NCI-H1694 treated with DMSO at 0.1 percent for 48 hours (cell line): ENCODE data around the gene STX3.

Experiments used
- DNase-seq: peaks from one replicate; lab custom pipeline; 2025; lab: John Stamatoyannopoulos, UW

Gene STX3

DNA sequence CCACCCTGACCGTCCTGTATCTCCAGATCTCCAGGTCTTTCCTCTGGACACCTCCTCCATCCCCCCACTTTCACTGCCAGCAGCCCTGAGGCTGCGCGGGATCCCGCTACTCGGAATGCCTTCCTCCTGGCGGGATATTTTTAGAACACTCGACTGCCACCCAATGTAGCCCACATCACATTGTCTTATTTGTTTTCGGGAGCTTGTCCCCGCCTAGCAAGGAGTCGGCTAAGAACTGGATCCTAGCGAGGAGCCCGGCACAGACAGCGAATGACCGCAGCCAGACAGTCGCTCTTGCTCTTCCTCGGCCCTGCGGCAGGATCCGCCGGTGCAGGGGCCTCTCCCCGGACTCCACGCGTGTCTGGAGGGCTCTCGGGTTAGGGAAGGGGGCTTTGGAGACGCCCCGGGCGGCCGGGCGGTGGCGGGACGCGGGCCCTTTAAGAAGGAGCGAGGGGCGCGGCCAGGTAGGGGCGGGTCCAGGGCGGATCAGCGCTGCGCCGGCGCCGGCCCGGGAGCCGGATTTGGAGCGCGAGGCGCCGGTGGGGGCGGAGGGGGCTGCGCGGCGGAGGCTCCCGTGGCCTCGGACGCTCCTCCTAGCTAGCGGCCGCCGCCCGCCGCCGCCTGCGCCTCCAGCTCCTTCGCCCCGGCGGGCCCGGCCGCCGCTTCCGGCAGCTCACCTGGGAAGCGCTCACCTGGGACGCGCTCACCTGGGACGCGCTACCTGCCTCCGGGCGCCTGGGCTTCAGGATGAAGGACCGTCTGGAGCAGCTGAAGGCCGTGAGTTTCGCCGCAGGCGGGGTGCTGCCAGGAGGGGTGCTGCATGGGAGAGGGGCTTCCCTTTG lies at the start of gene STX3:
STX3 (plus strand) TSS at position 518 of the 842 bp plus-strand sequence; CDS start at position 748, 230 bp downstream.
- no peak for DNase-seq

DNA sequence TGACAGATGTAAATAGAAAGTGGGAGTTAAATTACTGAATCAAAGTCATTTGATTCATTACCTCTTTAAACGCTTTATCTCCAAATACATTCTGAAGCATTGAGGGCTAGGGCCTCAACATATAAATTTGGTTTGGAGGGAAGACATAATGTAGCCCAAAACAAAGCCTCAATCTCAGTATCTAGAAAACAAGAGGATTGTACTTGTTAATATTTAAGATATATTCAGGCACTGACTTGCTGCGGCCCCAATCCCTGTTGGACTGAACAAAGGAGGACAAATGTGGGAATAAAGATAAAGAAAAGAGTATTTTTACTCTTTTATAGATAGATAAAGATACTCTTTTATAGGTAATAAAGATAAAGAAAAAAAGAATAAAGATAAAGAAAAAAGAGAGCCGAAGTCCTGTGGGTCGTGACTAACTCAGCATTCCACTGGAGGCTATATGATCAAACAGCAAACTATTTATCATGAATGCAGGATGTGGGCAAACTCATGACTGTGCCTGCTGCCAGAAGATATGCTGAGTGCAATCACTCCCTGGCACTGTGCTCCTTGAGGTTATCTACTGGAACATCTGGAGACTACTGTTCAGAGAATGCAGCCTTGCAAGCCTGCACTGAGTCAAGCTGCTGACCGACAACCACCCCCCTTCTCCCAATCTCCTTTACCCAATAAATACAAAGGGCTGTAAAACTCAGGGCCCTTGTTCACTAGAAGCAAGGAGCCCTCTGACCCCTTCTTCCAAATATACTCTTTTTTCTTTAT lies 48.5 kb upstream of the STX3 start:
- DNase-seq: no peak

DNA sequence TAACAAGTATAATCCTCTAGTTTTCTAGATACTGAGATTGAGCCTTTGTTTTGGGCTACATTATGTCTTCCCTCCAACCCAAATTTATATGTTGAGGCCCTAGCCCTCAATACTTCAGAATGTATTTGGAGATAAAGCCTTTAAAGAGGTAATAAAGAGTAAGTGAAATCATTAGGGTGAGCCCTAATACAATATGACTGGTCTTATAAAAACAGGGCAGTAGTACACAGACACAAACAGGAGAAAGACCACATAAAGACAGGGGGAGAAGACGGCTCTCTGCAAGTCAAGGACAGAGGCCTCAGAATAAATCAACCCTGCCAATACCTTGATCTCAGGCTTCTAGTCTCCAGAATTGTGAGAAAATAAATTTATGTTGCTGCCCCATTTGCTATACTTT lies 47.8 kb upstream of the STX3 start:
- DNase-seq: no peak

DNA sequence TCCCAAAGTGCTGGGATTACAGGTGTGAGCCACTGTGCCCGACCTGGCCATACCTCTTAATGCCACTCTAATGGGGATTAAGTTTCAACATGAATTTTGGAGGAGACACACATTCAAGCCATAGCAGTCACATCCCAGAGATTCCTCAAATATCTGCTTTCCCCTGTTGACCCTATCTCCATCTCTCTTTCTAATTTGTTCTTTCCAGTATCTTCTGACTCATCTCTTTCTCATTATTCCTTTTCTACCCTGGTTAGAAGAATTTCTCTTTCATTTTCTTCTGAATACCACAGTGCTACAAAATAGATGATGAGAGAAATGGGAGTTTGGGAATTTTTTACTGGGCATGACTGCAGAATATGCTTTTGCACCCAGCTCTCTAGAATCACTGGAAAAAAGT lies 46.6 kb upstream of the STX3 start:
- DNase-seq: no peak

DNA sequence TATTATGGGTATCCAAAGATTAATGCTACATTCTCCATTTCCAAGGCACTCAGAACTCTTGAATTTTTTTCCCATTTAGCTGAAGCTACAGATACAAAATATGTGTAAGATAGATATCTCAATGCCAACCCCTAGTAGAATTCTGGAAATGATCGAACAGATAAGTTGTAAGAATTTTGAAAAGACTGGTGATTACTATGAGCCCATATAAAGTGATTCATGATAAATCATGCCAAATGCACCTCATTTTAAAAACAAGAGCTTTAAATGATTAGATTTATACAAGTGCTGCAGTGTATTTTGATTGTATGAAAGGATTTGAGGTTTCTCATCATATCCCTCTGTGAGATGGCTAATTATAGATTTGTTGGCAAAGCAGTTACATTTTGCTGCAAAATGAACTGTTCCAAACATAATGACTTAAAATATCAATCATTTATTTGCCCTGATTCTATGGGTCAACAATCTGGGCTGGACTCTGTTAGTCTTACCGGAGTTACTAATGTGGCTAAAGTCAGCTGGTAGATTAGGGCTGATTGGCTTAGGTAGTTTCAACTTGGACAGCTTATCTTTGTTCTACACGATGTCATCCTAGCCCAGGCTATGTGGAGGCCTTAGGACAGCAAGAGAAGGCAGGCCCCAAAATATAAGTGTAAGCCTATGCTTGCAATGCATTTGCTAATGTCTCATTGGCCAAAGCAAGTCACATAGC lies 44.9 kb upstream of the STX3 start:
- DNase-seq: no peak

DNA sequence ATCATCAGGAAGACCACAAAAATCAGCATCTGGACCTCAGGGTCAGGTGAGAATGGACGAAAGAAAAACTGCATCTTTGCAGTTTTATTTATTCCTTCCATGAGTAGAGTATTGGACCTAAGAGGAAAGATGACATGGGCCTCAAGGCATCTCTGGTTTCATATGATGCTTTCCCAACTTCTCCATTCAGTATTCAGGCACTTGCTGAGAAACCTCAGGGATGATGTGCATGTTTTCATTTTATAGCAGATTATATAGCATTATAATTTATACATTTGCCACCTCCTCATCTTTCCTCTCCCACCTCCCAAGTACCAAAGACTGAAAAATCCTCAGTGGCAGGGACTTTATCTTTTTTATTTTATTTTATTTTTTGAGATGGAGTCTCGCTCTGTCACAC lies 41.4 kb upstream of the STX3 start, which contains the start of gene OR10V1:
OR10V1 (minus strand) TSS at position 101 of the 400 bp plus-strand sequence; CDS start at position 101, 0 bp downstream.
- DNase-seq: no peak

DNA sequence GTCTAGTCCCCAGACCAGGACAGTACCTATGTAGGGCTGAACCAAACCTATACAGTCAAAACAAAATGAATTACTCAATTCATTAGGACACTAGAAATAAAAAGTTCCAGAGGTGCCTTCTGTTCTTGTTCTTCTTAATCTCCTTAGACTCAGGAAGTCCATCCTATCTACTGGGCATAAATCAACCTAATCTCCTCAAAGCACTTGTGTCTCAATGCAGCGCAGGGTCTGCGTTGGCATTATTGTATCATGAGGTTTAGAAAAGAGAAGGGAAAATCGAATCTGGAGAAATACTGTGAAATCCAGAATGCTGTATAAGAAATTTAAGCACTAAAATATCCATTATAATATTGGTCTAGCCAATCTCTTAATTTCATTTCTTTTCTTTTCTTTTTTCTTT lies 39.1 kb upstream of the STX3 start:
- DNase-seq: no peak

DNA sequence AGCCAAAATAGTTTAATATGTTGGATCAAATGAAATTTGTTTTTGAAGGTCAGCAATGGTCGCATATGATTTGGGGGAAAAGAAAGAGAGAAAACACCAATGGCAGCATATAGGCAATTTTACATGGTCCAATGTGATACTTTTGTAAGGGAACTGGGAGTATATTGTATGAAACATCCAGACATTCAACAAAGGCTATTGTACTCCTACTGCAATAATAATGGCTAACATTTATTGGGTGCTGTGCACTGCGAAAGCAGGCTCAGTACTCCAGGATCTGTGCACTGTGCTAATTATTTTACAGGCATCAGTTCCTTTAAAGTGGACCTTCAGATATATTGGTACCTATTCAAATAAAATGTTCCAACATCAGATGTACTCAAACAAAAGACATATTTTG lies 35.6 kb upstream of the STX3 start:
- DNase-seq: no peak

DNA sequence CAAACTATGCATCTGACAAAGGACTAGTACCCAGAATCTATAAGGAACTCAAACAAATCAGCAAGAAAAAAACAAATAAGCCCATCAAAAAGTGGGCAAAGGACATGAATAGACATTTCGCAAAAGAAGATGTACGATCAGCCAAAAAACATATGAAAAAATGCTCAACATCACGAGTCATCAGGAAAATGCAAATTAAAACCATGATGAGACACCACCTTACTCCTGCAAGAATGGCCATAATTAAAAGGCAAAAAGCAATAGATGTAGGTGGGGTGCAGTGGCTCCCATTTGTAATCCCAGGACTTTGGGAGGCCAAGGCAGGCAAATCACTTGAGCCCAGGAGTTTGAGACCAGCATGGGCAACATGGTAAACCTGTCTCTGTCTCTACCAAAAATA lies 31.1 kb upstream of the STX3 start:
- no peak for DNase-seq

DNA sequence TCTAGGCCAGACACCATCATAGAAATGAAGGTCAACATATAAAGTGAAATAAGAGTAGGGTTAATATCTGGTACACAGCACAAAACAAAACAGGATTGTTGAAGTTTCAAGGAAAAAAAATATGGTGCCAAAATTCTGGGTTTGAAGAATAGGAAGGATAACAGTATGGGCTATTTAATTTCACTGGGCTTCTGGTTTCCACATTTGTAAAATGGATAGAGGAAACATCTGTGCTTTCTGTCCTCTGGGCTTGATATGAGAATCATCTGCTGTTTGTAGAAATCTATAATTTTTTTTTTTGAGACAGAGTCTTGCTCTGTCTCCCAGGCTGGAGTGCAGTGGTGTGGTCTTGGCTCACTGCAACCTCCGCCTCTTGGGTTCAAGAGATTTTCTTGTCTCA lies 27.8 kb upstream of the STX3 start:
- DNase-seq: no peak

DNA sequence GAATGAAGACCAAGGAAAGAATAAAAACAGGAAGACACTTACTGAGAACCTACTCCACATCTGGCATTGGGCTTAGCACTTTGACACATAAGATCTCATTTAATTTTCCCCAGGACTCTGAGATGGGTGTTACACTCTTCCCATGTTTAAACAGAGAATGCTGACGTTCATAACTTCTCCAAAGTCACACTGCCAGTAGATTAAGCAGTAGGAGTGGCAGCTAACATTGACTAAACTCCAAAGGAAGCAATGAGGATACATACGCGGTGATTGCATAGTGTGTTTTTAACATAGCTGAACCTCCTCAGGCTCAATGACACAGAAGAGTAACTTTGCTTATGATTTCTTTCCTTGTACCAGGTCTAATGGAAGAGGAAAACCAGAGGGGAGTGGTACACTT lies 27.0 kb upstream of the STX3 start:
- DNase-seq: no peak

DNA sequence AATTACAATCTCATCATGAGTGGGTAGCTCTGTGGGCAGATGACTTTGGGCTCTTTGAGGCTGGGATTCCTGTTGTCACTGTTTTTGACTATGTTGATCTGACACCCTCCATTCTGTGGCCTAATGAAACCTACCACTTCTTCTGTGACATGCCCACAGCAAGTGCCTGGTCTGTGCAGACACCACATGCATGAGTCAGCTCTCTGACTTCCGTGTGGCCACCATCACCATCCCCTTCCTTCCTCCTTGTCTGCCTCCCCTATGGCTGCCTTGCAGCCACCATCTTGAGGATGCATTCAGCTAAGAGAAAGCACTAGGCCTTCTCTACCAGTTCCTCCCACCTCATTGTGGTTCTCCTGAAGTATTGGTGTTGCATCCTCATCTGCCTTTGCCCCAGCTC lies 26.3 kb upstream of the STX3 start:
- no peak for DNase-seq

DNA sequence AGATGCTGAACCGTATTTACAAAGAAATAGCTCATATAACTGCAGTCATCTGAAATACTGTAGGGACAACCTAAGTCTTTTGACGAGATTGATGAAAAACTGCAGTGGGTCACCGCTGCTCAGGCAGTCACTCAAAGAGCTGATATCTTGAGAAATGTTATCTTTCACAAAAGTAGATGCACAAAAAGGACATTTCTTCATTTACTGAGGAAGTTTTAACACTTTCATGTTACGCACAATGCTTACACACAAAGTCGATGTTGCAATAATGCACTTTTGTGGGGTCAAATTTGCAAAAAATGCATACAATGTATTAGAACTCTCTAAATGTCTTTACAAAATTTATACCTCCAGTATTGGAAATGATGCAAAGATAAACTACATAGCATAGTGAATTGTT lies 25.3 kb upstream of the STX3 start:
- no peak for DNase-seq

DNA sequence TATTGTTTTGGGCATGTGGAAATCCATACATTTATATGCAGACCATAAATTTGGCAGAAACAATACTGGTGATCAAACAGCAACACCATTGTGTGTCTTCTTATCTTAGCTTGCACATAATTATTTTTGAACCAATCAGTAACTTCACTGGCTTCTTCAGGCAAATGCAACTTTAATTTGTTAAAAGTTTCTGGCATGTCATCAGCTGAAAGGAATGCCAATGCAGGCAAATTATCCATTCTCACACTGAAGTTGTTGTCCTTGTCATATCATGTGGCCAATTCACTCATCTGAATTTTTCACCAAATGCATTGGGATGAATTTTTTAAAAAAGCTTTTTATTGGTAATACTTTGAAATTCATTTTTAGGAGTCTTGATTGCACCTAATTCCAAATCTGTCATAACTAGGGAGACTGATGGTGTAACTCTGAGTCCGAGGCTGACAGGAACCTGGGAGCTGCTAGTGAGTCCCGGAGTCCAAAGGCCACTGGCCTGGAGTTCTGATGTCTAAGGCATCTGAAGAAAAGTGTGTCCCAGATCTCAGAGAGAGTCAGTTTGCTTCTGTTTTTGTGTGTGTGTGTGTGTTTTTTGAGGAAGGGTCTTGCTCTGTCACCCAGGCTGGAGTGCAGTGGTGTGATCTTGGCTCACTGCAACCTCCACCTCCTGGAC lies 24.1 kb upstream of the STX3 start:
- DNase-seq: no peak

DNA sequence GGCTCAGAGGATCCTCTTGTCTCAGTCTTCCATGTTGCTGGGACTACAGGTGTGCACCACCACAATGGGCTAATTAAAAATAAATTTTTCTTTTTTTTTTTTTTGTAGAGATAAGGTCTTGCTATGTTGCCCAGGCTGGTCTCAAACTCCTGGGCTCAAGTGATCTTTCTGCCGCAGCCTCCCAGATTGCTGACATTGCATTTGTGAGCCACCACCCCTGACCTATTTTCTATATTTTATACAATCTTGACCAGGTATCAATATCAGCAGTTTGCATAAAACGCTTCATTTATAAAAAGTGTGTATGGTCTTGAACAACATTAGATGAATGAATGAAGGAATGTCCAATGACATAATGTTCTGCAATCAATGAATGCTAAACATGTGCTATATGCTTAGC lies 9.1 kb upstream of the STX3 start:
- no peak for DNase-seq

DNA sequence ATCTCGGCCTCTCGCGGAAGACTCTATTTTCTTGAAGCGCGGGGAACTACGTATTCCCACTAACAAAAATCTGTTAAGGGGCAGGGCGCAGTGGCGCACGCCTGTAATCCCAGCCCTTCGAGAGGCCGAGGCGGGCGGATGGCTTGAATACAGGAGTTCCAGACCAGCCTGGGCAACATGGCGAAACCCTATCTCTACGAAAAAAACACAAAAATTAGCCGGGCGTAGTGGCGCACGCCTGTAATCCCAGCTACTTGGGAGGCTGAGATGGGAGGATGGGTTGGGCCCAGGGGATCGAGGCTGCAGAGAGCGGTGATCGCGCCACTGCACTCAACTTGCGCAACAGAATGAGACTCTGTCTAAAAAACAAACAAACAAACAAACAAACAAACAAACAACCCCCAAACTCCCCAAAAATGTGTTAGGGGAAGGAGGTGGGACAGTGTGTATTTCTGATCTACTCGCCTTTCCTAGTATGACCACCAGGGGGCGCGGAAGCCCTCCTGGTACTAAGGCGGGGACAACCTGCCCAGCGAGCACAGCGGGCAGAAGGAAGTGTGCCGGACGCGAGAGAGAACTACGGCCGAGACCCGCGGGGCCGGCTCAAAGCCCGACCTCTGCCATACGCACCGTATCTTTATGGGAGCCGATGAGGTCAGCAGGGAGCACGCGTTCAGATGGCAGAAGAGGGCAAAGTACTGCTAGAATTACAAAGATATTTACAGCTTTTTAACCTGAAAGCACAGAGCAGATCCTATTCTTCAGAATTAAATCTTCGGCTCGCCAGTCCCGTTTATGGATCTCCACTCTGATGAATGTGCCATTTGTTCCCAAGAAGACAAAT lies 1.3 kb upstream of the STX3 start:
- DNase-seq: no peak

DNA sequence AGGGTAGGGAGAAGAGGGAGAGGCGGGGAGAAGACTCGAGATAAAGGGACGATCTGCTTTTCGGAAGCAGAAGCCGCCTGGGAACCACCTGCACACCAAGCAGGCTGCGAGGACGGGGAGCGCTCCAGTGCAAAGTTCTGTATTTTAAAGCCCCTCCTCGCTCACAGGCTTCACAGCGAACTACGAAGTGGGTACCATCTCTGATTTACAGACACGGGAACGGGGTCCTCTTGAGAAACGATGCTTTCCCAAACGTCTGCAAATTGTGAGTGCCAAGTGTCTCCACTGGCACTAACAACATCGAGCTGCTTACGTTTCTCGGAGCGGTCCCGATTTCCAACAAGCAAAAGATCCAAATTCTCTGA lies 700 bp upstream of the STX3 start:
- DNase-seq: no peak

DNA sequence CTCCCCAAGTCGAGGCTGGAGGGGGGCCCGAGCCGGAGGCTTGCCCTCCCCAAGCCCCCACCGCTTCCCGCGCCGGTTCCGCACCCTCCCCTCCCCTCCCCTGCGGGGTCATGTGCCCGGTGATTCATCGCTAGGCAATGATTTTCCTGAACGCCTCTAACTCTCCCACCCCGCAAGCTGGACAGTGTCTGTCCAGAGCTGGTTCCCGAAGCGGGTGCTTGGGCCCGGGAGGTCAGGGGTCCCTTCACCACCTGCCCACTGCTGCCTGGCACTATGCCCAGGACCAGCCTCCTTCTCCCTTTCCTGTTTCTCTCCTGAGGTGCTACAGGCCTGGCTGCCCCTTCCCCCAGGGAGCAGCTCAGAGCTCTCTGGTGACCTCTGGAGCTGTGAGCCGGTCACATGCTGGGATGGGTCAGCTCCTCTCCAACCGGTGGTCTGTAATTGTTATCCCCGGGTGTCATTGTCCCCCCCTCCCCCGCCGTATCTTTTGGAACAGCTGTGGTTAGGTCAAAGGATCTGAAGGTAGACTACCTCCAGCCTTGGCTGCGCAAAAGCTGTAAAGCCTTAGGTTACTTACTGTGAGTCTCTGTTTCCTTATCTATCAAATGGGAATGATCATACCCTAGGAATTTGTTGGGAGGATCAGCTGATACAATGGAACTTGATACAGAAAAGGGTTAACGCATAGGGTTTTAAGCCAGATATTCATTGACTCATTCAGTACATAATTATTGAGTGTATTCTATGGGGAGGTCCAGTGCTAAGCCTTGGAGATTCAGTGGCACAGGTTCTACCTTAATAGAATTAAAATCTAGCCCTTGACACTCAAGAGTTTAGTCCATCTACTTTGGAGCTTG lies 753 bp downstream of the STX3 start:
- no peak for DNase-seq

DNA sequence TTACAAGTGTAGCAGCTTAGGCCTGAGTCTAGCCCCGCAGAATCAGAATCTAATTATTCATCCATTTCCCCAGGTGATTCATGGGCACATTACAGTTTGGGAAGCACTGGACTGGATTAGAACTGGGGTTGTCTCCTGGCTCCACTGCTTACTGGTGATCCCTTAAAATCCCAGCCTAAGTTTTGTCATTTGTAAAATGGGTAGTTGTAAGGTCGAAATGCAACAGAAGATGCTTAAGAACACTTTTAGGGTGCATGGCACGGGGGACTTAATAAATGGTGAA lies 1.3 kb downstream of the STX3 start:
- no peak for DNase-seq

DNA sequence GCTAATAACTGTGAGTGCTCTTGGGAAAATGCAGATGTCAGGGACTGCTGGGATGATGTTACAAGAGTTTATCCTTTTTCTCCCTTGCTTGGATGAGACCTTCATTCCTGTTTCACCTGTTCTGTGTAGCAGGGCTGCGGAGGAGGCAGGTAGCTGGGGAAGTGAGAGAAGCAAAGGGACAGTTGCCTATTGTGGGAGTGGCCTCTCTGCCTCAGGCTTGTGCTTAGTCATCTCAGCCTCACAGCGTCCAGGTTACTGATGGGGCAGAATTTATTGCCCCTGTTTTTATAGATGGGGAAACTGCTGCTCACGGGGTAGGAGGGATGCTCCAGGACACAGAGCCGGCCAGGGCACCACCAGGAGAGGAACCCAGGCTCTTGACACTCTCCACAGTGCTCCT lies 1.7 kb downstream of the STX3 start:
- DNase-seq: no peak
